ENCODE results near the gene ZNF438. TPM values are rescaled to one million over a fixed set of nuclear protein-coding genes. Genes with fewer than 3 reads are reported as not detected.

ZNF438 gene
- total and polyA plus RNA-seq, 2 of the 8 experiments (the other 6 are each of a cell fraction or from before 2014, with no cell fraction given): 0.95 to 1.7 TPM

DNA sequence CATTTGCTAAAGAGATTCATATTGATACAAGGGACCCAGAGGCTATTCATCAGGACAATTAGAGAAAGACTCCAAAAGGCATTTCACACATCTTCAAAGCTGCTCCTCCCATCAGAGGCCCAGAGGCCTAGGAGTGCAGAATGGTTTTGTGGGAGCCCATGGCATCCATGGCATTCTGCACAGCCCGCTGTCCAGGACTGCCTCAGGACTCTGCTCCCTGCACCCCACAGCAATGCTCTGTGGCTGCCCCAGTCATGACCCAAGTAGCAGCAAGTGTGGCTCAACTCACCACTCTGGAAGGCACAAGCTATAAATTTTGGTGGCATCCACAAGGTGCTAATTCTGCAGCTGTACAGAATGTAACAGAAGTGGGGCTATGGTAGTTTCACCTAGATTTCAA, 38.5 kb downstream of the ZNF438 start:
- no peak overlapping the region for H2BK15ac ChIP-seq (ENCODE audit: low read length)
- no peaks in the 10 kb centered on the region for H4K20me1 ChIP-seq (replicated peaks in 1 of 2; ENCODE audit: control insufficient read depth in 1 of 2, insufficient read depth in 2 of 2, low read length in 2 of 2)
- FAIRE-seq (no peak), DNase-seq (ENCODE audit: low read depth in 1 of 2, low spot score in 2 of 2) (no peak)
- no peak overlapping the region for H3K4me3 ChIP-seq (ENCODE audit: extremely low read depth in 1 of 4, insufficient read depth in 2 of 4, low read depth in 3 of 4, low read length in 4 of 4)
- H3K27ac ChIP-seq (ENCODE audit: low read depth, low read length): no peak overlapping the region
- WGBS, 2 experiments (ENCODE audit: extremely low coverage in 1 of 2, insufficient coverage in 1 of 2, insufficient read length in 1 of 2, insufficient replicate concordance in 2 of 2, low coverage in 1 of 2, low lambda C conversion rate in 2 of 2, missing lambda C conversion rate in 1 of 2): 92% methylated on average over 1 of the region's 1 CpG; no CpG with 5 or more reads in 1 of the 2 experiments
- H3K9me3 ChIP-seq (ENCODE audit: insufficient read depth in 2 of 2, low read depth in 1 of 2, low read length in 1 of 2): peaks cover 15 to 16% of the 10 kb centered on the region in 2 experiments
- H3K79me2 ChIP-seq (ENCODE audit: control insufficient read depth in 1 of 2, insufficient read depth in 2 of 2, low read length in 2 of 2): no peaks in the 10 kb centered on the region
- no peak overlapping the region for H2AFZ ChIP-seq (ENCODE audit: low read length)
- no peak overlapping the region for H2BK5ac ChIP-seq (ENCODE audit: low read depth, low read length)
- POLR2A ChIA-PET (ENCODE audit: partially characterized antibody): no interaction called here
- H3K4me1 ChIP-seq (replicated peaks in 1 of 4; ENCODE audit: control insufficient read depth in 3 of 4, insufficient read depth in 4 of 4, low read length in 3 of 4): no peaks in the 10 kb centered on the region
- H2BK20ac ChIP-seq (ENCODE audit: low read length): no peak overlapping the region
- no peaks in the 10 kb centered on the region for H3K23me2 ChIP-seq (ENCODE audit: low read depth, low read length)
- CTCF ChIA-PET (ENCODE audit: partially characterized antibody): interaction anchor here (0.9 to 1.3 kb wide), 2 partner anchors 13 to 15 kb away, joined by 3 to 4 read pairs; no protein-coding TSS in a partner anchor
- TF ChIP-seq CTCF (IDR thresholded peaks at IDR 0.05; ENCODE audit: control extremely low read depth in 1 of 3, insufficient read depth in 1 of 3, low read depth in 1 of 3, low read length in 3 of 3): no peak
- TF ChIP-seq TBP (IDR thresholded peaks at IDR 0.05; ENCODE audit: low read depth, low read length): no peak
- no peak for TF ChIP-seq RXRA (IDR thresholded peaks at IDR 0.05; ENCODE audit: insufficient read depth, low read depth, low read length)
- no peak for TF ChIP-seq PHF8 (conservative IDR thresholded peaks at IDR 0.05; ENCODE audit: low read depth, low read length)
- no peaks in the 10 kb centered on the region for H3K79me1 ChIP-seq (ENCODE audit: low read depth, low read length)
- H4K91ac ChIP-seq (replicated peaks; ENCODE audit: insufficient read length, low read length): no peak overlapping the region
- no peaks in the 10 kb centered on the region; a peak in 1 of 8 replicates for H3K36me3 ChIP-seq (ENCODE audit: control insufficient read depth in 2 of 4, insufficient read depth in 4 of 4, low read length in 3 of 4)
- no peak overlapping the region for H3K4me2 ChIP-seq (ENCODE audit: insufficient read depth in 1 of 2, low read depth in 2 of 2, low read length in 2 of 2)
- no peak overlapping the region for H3K18ac ChIP-seq (ENCODE audit: extremely low read depth, low read length)
- H3K4ac ChIP-seq (replicated peaks; ENCODE audit: insufficient read length, low read depth, low read length): no peak overlapping the region
- no peaks in the 10 kb centered on the region for H3K27me3 ChIP-seq (replicated peaks in 1 of 4; ENCODE audit: control insufficient read depth in 3 of 4, extremely low read depth in 1 of 4, insufficient read depth in 3 of 4, low read length in 3 of 4)
- no peak overlapping the region for H3K56ac ChIP-seq (replicated peaks; ENCODE audit: insufficient read length, low read depth, low read length)
- no peak overlapping the region for H4K5ac ChIP-seq (ENCODE audit: insufficient read length, low read depth, low read length)
- H4K8ac ChIP-seq (ENCODE audit: extremely low read depth, insufficient read depth, low read length): no peak overlapping the region
- H2BK120ac ChIP-seq (replicated peaks; ENCODE audit: low read depth, low read length): no peak overlapping the region
- H3K9ac ChIP-seq (replicated peaks in 1 of 4; ENCODE audit: extremely low read depth in 1 of 4, low read depth in 3 of 4, low read length in 3 of 4): no peak overlapping the region
- H2BK12ac ChIP-seq (ENCODE audit: low read depth, low read length): no peak overlapping the region
- H3K23ac ChIP-seq (ENCODE audit: insufficient read length): no peak overlapping the region
- no peak overlapping the region for H2AK5ac ChIP-seq (ENCODE audit: low read depth, low read length)
- H3K14ac ChIP-seq (ENCODE audit: insufficient read length): no peak overlapping the region
